MM.1S (cell line): ENCODE results near the gene MLXIPL.
A peak's percentile ranks its signal among the peaks of the same experiment; 100 is the strongest.
"Not testable (repeated sequence)": the region's sequence is repeated elsewhere in the genome, so short reads cannot be mapped to it uniquely, and the experiment has no call there.

Experiments used
- DNase-seq: peaks from one replicate; pipeline ENCODE4 v3.0.0-alpha.2; 2015
- H2AFZ ChIP-seq: fragments of 300-600 bp; sonication (generic); 2 replicates; pipeline ENCODE4 v1.6.0; 2016; ENCODE audit warnings: antibody characterized with exemption, low read length
- H3F3A ChIP-seq: fragments of 300-600 bp; sonication (generic); 2 replicates; pipeline ENCODE4 v1.6.1; 2016; ENCODE audit warnings: mild to moderate bottlenecking, antibody characterized with exemption, low read length, moderate library complexity, mixed read lengths; ENCODE audit not compliant: insufficient read depth
- H3K27ac ChIP-seq: fragments of 300-600 bp; sonication (generic); 2 replicates; pipeline ENCODE4 v1.5.1; 2016; ENCODE audit warnings: mild to moderate bottlenecking, low read length
- H3K27me3 ChIP-seq: fragments of 300-600 bp; sonication (generic); replicated peaks from 2 replicates; pipeline ENCODE4 v1.6.0; 2016; ENCODE audit warnings: low read length; ENCODE audit not compliant: insufficient read depth
- H3K36me3 ChIP-seq: fragments of 300-600 bp; sonication (generic); replicated peaks from 2 replicates; pipeline ENCODE4 v1.6.1; 2016; ENCODE audit warnings: mild to moderate bottlenecking, low read length, mixed read lengths; ENCODE audit not compliant: insufficient read depth
- H3K4me1 ChIP-seq: fragments of 300-600 bp; sonication (generic); 2 replicates; pipeline ENCODE4 v1.6.1; 2016; ENCODE audit warnings: low read length, mixed read lengths
- H3K4me2 ChIP-seq: fragments of 300-600 bp; sonication (generic); 2 replicates; pipeline ENCODE4 v1.6.0; 2016; ENCODE audit warnings: low read depth, low read length
- H3K4me3 ChIP-seq: fragments of 300-600 bp; sonication (generic); 2 replicates; pipeline ENCODE4 v1.5.1; 2016; ENCODE audit warnings: low read length, mixed read lengths
- H3K79me2 ChIP-seq: fragments of 300-600 bp; sonication (generic); 2 replicates; pipeline ENCODE4 v1.6.1; 2016; ENCODE audit warnings: mixed run types, low read length, mixed read lengths
- H3K9ac ChIP-seq: fragments of 300-600 bp; sonication (generic); 2 replicates; pipeline ENCODE4 v1.6.1; 2016; ENCODE audit warnings: low read length, mixed read lengths
- H3K9me2 ChIP-seq: fragments of 300-600 bp; sonication (generic); replicated peaks from 2 replicates; pipeline ENCODE4 v1.6.1; 2016; ENCODE audit warnings: mild to moderate bottlenecking, low read length, mixed read lengths; ENCODE audit not compliant: insufficient read depth
- H3K9me3 ChIP-seq: fragments of 300-600 bp; sonication (generic); replicated peaks from 2 replicates; pipeline ENCODE4 v1.6.1; 2016; ENCODE audit warnings: mild to moderate bottlenecking, low read length, mixed read lengths; ENCODE audit not compliant: insufficient read depth
- H4K20me1 ChIP-seq: fragments of 300-600 bp; sonication (generic); 2 replicates; pipeline ENCODE4 v1.6.1; 2016; ENCODE audit warnings: mild to moderate bottlenecking, low read length, moderate library complexity, mixed read lengths; ENCODE audit not compliant: insufficient read depth
- CTCF ChIP-seq: fragments of 300-600 bp; sonication (generic); IDR thresholded peaks from 2 replicates; pipeline ENCODE4 v1.5.1; 2016; ENCODE audit warnings: antibody characterized with exemption, low read length, mixed read lengths
- EZH2 ChIP-seq: fragments of 300-600 bp; sonication (generic); optimal IDR thresholded peaks from 2 replicates; pipeline ENCODE3; 2017; ENCODE audit warnings: low read depth, mild to moderate bottlenecking, antibody characterized with exemption, low read length, mixed read lengths
- EZH2phosphoT487 ChIP-seq: fragments of 300-600 bp; sonication (generic); IDR thresholded peaks from 2 replicates; pipeline ENCODE4 v1.6.1; 2018; ENCODE audit warnings: antibody characterized with exemption, low read length

MLXIPL gene

GRCh38 chr7:73567846-73568685 is 56.3 kb downstream of the MLXIPL start:
- Histone ChIP-seq H3K36me3 (no peaks in the 10 kb centered on the region; the same call in 1 of the 2 replicates), H3K4me1 (0 out of 2 replicates have a peak, but pooled peaks cover 7% of the 10 kb centered on the region), H3K9me2 (no peaks in the 10 kb centered on the region), H3K9ac (no peak overlapping the region), H3K27me3 (no peaks in the 10 kb centered on the region), H3K79me2 (no peaks in the 10 kb centered on the region), H2AFZ (no peak overlapping the region), H3F3A (peaks cover 14% of the 10 kb centered on the region; the same call in 1 of the 2 replicates), H3K4me3 (no peak overlapping the region), H4K20me1 (no peaks in the 10 kb centered on the region), H3K9me3 (no peaks in the 10 kb centered on the region), H3K4me2 (no peak overlapping the region), H3K27ac (no peak overlapping the region)
- DNase-seq, result no peak
- TF ChIP-seq CTCF, result no peak
- TF ChIP-seq EZH2phosphoT487, result no peak
- no peak for TF ChIP-seq EZH2

- no peak overlapping the region for H3K4me3 ChIP-seq
- no peak overlapping the region for H2AFZ ChIP-seq
- H3K27me3 ChIP-seq, result no peaks in the 10 kb centered on the region
- H3K4me1 ChIP-seq, result 0 out of 2 replicates have a peak, but pooled peaks cover 7% of the 10 kb centered on the region
- H3K4me2 ChIP-seq, result no peak overlapping the region
- H3F3A ChIP-seq, result peaks cover 14% of the 10 kb centered on the region; the same call in 1 of the 2 replicates
- H3K9me3 ChIP-seq, result no peaks in the 10 kb centered on the region
- no peak for TF ChIP-seq EZH2phosphoT487
- no peak for TF ChIP-seq EZH2
- no peak for TF ChIP-seq CTCF
- H3K9me2 ChIP-seq, result no peaks in the 10 kb centered on the region
- H3K36me3 ChIP-seq, result no peaks in the 10 kb centered on the region; the same call in 1 of the 2 replicates
- DNase-seq, result no peak
- no peak overlapping the region for H3K9ac ChIP-seq
- H4K20me1 ChIP-seq, result no peaks in the 10 kb centered on the region
- H3K79me2 ChIP-seq, result no peaks in the 10 kb centered on the region
- no peak overlapping the region for H3K27ac ChIP-seq
Observed at GRCh38 chr7:73567140-73567539, 57.2 kb downstream of the MLXIPL start.

- Histone ChIP-seq H2AFZ (peak overlapping the region; percentile 67), H3K4me2 (peak overlapping the region; percentile 74), H3K4me3 (peak overlapping the region; percentile 61), H3F3A (peaks cover 14% of the 10 kb centered on the region; the same call in 1 of the 2 replicates), H3K9ac (peak overlapping the region; percentile 34; the same call in 1 of the 2 replicates)
- not testable (repeated sequence) for H3K36me3 ChIP-seq, H3K27ac ChIP-seq, H3K4me1 ChIP-seq, H4K20me1 ChIP-seq, H3K9me2 ChIP-seq, H3K9me3 ChIP-seq, H3K27me3 ChIP-seq, DNase-seq, H3K79me2 ChIP-seq
Observed at GRCh38 chr7:73566431-73566830, 57.9 kb downstream of the MLXIPL start.
